HL-60 (cell line): ENCODE measurements around the gene JPH4.

ENCODE experiments used
- CTCF ChIP-seq: IDR thresholded peaks from one replicate; pipeline ENCODE4 v1.5.1; 2011; ENCODE audit warnings: low read length, control low read depth, inconsistent platforms; ENCODE audit not compliant: insufficient read depth
- GABPA ChIP-seq: IDR thresholded peaks from 2 replicates; pipeline ENCODE4 v1.6.1; 2012; ENCODE audit warnings: low read depth
- POLR2AphosphoS5 ChIP-seq: IDR thresholded peaks from 2 replicates; pipeline ENCODE4 v1.6.1; 2012; ENCODE audit warnings: low read depth
- REST ChIP-seq: IDR thresholded peaks from 2 replicates; pipeline ENCODE4 v1.6.1; 2012; ENCODE audit warnings: low read depth; ENCODE audit not compliant: insufficient replicate concordance

- TF ChIP-seq POLR2AphosphoS5, result no peak
- no peak for TF ChIP-seq CTCF
- no peak for TF ChIP-seq GABPA
- no peak for TF ChIP-seq REST
Observed at GRCh38 chr14:23623962-23624361, 45.4 kb upstream of the JPH4 start.
